ENCODE results near the gene ZNF358.
A peak's percentile ranks its signal among the peaks of the same experiment; 100 is the strongest.

ZNF358 gene

DNA sequence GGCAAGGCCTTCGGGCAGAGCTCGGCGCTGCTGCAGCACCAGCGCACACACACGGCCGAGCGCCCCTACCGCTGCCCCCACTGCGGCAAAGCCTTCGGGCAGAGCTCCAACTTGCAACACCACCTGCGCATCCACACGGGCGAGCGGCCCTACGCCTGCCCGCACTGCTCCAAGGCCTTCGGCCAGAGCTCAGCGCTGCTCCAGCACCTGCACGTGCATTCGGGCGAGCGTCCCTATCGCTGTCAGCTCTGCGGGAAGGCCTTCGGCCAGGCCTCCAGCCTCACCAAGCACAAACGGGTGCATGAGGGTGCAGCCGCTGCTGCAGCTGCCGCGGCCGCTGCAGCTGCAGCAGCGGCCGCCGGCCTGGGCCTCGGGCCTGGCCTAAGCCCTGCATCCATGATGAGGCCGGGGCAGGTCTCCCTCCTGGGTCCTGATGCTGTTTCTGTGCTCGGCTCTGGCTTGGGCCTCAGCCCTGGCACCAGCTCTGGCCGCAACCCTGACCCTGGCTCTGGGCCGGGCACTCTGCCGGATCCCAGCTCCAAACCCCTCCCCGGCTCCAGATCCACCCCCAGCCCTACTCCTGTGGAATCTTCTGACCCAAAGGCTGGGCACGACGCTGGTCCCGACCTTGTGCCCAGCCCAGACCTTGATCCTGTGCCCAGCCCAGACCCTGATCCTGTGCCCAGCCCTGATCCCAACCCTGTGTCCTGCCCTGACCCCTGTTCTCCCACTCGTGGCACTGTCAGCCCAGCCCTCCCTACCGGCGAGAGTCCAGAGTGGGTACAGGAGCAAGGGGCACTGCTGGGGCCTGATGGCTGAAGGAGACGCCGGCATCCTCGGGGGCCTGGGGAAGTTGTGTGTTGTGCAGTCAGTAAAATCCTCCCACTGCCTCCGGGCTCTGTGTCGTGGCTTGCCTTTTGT lies 4.5 kb downstream of the ZNF358 start:
- no peak for DNase-seq (ENCODE audit: low read depth)

DNA sequence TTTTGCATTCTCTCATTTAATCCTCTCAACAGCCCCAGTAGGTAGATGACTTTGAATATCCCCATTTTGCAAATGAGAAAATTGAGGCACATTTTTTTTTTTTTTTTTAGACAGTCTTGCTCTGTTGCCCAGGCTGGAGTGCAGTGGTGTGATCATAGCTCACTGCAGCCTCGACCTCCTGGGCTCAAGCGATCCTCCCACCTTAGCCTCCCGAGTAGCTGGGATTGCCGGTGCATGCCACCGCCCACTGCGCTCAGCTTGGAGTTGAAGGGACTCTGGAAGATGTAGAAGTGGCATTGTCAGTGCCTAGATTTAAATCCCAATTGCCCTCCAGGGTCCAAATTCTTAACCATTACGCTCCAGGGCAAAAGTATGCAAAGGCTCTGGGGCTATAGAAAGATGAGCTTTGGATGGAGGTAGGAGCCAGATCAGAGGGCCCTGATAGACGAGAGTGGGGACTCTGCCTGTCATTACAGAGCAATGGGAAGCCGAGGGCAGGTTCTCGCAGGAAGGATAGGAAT lies 5.7 kb downstream of the ZNF358 start:
- DNase-seq (ENCODE audit: low read depth), result no peak

DNA sequence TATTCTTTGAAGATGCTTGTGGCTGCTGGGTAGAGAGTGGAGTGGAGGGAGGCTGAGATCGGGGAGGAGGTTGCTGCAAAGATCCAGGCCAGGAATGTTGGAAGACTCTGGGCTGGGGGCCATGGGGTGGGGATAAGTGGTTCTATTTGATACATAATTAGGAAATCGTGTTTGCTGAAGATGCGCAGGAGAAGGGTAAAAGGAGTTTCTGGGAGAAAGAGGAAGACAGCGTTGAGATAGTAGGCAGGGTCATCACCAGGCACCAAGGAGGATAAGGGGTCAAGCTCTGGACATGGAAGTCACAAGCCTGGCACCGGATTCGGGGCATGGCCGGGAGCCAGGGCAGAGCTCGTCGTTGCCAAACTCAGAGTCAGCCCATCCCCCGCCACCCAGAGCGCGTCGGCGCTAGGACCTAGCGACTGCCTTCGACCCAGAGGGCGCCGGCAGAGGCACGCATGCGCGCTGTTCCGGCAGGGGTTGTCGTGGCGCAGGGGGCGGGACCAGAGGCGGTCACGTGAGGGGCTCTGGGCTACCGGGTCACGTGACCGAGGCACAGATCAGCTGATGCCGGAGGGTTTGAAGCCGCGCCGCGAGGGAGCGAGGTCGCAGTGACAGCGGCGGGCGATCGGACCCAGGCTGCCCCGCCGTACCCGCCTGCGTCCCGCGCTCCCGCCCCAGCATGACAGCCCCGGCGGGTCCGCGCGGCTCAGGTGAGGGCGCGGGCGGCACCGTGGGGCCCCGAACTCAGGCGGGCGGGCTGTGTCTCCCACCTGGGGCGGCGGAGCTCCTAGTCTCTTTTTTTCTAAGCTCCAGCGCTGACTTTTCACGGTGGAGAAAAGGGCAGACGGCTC lies 6.4 kb downstream of the ZNF358 start, which contains the start of gene MCOLN1:
Gene MCOLN1, plus strand, starts transcription at position 553 of the 851 bp plus-strand sequence. Its CDS starts 127 bp downstream, at position 680.
- DNase-seq (ENCODE audit: low read depth), result peak; percentile 99

DNA sequence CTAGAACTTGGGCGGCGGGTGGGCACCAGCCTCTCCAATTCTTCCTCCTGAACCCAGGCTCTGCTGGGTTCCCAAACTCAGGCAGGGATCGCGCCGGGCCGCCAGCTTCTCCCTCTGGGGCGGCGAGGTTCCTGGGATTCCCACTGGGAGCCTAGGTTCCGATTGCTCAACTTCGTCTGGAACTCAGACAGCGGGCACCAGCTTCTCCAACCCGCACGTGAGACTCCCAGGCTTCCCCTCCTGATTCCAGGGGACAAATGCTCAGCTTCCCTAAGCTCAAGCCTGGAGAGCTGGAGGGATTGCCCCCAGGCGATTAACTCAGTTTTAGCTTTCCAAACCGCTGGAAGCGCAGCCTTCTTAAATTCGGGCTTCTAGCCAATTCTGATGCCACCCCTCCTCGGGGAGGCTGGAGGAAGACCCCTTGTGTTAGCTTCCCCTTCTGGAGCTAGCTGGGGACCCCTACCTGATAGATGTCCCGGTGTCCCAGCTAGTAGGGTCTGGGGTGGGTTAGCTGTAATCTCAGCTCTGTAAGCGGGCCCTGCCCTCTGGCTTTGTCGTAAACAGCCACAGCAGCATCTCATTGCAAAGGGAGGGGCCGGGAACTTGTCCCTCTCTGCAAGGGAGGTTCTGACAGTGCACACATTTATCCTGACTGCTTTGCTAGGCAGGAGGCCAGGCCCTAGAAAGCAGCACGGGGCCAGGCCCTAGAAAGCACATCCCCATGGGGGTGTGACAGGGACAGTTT lies 7.2 kb downstream of the ZNF358 start:
- DNase-seq (ENCODE audit: low read depth), result no peak

DNA sequence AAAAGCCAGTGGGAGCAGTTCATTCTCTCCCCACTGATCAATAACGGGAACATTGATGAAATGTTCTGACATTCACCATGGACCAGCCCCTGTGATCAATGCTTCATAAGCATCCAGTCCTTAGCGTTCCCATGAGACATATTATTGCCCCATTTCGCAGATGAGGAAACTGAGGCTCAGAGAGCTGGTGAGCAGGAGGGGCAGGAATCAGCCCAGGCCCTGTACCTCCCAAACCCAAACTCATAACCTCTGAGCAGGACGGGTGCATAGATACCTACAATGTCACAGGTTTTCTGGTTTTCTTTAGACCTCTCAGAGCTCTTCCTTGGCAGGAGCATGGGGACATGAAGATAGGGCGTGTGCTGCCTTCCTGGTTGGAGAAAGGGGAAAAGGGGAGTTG lies 8.6 kb downstream of the ZNF358 start:
- no peak for DNase-seq (ENCODE audit: low read depth)

DNA sequence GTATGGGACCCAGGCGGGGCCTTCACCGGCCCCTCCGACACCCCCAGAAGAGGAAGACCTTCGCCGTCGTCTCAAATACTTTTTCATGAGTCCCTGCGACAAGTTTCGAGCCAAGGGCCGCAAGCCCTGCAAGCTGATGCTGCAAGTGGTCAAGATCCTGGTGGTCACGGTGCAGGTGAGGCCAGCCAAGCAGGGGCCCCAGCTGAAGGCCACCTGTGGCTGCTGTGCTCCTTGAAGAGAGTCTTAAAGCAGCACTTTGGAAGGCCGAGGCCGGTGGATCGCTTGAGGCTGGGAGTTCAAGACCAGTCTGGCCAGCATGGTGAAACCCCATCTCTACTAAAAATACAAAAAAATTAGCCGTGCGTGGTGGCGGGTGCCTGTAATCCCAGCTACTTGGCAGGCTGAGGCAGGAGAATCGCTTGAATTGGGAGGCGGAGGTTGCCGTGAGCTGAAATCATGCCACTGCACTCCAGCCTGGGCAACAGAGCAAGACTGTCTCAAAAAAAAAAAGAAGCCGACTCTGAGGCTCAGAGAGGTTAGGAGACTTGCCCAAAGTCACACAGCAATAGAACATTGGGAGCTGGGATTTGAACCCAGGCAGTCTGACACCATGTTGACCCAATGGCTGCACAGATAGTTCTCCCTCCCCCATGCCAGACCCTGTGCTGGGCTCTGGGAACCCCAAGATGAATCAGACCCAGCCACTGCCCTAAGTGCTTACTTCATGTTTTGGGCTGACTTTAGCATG lies 9.3 kb downstream of the ZNF358 start:
- no peak for DNase-seq (ENCODE audit: low read depth)

DNA sequence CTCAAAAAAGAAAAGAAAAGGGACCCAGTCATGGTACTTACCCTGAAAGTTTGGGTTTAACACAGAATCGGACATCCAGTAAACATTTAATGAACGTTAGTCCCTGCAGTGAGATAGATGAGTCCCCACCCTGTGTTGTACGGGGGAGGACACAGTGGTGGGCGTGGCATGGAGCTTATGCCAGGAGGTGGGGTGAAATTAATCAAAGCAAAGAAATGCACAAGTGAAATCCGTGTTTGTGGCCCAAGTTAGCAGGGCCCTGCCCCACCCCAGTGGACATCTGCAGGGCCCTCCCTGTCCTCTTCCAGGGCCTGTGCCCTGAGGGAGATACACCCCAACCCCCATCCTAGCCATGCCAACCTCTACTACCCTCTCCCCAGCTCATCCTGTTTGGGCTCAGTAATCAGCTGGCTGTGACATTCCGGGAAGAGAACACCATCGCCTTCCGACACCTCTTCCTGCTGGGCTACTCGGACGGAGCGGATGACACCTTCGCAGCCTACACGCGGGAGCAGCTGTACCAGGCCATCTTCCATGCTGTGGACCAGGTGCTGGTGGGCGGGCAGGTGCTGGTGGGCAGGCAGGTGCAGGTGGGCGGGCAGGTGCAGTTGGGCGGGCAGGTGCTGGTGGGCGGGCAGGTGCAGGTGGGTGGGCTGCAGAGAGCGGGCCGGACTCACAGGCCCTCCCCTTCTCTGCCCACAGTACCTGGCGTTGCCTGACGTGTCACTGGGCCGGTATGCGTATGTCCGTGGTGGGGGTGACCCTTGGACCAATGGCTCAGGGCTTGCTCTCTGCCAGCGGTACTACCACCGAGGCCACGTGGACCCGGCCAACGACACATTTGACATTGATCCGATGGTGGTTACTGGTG lies 10.4 kb downstream of the ZNF358 start:
- DNase-seq (ENCODE audit: low read depth), result no peak

DNA sequence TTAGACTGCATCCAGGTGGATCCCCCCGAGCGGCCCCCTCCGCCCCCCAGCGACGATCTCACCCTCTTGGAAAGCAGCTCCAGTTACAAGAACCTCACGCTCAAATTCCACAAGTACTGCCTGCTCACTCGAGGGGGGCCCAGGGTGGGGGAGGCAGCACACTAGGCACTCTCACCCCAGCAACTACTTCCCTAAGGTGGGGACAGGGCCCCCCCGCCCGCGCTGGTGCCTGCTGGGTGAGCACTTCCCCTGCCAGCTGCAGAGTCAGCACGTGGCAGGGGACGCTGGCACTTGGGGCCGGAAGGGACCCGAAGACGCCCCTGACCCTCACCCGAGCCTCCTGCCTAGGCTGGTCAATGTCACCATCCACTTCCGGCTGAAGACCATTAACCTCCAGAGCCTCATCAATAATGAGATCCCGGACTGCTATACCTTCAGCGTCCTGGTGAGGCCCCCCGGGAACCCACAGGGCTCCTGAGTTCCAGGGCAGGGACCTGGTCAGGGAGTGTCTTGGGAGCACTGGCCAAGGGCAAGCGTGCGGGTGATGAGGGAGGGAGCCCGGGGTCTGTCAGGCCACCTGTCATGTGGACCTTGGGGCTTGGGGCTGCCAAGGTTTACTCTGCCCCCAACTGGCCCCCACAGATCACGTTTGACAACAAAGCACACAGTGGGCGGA lies 11.8 kb downstream of the ZNF358 start:
- DNase-seq (ENCODE audit: low read depth), result no peak

DNA sequence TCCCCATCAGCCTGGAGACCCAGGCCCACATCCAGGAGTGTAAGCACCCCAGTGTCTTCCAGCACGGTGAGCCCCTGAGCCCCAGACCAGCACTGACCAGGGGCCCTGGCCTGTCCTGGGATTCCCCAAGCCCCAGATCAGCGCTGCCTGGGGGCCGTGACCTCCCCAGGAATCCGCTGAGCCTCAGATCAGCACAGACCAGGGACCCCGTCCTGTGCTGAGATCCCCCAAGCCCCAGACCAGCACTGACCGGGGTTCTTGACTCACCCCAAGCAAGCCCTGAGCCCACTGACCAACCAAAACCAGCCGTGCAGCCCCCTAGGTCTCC lies 12.3 kb downstream of the ZNF358 start:
- no peak for DNase-seq (ENCODE audit: low read depth)

DNA sequence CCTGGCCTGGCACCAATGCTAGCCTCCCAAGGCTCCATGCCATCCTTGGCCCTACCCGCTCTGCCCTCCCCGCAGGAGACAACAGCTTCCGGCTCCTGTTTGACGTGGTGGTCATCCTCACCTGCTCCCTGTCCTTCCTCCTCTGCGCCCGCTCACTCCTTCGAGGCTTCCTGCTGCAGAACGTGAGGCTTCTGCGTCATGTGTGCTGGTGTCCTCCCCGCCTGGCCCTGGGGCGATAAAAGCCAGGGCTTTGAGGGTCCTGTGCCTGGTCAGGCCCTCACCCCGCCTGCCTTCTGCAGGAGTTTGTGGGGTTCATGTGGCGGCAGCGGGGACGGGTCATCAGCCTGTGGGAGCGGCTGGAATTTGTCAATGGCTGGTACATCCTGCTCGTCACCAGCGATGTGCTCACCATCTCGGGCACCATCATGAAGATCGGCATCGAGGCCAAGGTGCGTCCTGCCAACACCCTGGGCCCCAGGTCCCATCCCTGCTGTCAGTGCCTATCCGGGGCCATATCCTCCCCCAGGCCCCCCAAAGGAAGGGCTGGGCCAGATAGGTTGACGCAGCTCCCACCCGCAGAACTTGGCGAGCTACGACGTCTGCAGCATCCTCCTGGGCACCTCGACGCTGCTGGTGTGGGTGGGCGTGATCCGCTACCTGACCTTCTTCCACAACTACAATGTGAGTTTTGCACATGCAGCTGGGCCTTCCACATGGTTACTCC lies 12.8 kb downstream of the ZNF358 start:
- no peak for DNase-seq (ENCODE audit: low read depth)

DNA sequence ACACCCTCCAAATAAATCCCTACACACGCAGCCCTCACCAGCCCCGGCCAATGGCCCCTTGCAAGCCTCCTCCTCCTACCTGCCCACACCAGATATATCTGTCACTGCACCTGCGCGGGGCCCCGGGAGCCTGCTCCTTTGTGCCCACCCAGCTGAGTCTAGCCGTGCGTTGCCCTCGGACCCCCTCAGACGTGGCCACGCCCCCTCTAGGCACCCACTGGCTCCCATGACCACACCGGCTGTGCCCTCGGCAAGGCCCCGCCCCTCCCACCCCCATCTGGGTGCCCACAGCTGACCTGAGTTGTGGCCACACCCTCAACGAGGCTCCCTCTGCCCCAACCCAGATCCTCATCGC lies 13.3 kb downstream of the ZNF358 start:
- no peak for DNase-seq (ENCODE audit: low read depth)

DNA sequence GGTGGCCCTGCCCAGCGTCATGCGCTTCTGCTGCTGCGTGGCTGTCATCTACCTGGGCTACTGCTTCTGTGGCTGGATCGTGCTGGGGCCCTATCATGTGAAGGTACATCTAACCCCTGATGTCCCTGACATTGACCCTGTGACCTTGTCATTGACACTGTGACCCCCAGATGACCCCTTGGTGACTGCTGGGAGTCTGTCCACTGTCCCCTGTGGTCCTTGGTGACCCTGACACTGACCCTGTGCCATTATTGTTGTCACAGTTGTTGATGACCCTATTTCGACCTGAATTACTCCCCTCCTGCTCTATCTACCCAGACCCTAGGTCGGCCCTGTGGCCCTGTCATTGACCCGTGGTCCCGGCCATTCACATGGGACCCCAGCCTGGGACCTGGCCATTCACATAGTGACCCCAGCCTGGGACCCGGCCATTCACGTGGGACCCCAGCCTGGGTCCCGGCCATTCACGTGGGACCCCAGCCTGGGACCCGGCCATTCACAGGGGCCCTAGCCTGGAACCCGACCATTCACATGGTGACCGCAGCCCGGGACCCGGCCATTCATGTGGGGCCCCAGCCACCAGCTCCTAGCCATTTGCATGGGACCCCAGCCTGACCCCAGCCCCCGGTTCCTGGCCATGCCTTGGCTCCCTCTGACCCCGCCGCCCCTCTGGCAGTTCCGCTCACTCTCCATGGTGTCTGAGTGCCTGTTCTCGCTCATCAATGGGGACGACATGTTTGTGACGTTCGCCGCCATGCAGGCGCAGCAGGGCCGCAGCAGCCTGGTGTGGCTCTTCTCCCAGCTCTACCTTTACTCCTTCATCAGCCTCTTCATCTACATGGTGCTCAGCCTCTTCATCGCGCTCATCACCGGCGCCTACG lies 13.9 kb downstream of the ZNF358 start:
- DNase-seq (ENCODE audit: low read depth), result no peak

DNA sequence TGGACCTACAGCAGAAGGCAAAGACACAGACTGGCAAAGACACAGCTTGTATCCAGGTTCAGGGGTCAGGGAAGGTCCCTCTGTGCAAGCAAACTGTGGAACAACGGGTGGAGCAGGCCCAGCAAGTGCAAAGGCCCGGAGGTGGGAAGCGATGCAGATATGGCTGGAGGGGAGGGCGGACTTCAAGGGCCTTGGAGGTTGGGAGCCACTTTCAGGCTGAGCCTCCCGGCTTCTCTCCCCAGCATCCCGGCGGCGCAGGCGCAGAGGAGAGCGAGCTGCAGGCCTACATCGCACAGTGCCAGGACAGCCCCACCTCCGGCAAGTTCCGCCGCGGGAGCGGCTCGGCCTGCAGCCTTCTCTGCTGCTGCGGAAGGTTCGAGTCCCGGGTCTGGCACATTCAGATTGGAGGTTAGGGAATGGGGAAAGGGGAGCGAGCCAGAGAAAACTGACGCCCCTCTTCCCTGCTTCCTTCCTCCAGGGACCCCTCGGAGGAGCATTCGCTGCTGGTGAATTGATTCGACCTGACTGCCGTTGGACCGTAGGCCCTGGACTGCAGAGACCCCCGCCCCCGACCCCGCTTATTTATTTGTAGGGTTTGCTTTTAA lies 17.5 kb downstream of the ZNF358 start:
- no peak for DNase-seq (ENCODE audit: low read depth)

DNA sequence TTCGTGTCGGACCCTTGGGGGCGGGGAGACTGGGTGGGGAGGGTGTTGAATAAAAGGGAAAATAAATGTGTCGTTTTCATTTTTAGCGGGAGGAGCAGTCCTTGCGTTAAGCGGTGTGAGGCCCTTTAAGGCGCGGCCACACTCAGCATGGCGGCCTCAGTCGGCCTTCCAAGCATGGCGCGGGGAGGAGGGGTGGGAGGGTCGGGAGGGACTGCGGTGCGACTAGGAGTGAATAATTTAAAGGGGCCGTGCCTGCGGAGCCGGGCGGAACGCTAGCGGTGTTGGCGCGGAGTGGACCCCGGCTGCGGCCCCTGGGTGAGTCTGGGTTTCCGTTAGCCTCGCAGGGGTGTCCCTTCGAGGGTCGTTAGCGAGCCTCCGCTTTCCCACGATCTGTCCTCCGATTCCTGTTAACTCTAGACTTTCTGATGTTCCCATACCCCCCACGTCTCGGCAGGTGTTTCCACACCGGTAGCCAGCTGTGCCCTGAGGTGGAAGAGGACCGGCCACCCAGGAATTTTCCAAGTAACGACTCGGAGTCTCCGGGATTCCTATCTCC lies 18.1 kb downstream of the ZNF358 start:
- peak; percentile 72 for DNase-seq (ENCODE audit: low read depth)

DNA sequence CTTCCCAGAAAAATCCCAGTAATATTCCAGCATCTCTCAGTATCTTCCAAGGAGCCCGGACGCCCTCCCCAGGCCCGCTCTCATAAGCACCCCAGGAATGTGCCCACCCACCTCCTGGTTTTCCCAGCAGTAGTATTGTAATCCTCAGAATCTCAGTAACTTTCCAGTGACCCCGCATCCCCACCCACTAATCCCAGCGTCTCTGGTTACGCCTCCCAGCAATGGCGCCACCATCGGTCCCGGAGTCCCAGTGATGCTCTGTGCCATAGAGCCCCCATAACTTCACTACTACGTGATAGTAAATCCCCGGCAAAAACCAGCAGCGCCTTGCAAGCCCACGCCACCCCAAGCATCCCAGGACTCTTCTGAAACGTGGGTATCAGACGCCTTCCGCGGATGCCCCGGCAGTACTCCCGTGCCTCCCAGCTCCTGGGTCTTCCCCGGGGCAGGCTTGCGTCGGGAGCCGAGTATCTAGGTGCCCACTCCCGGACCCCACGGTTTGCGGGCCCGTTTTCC lies 18.7 kb downstream of the ZNF358 start:
- no peak for DNase-seq (ENCODE audit: low read depth)

DNA sequence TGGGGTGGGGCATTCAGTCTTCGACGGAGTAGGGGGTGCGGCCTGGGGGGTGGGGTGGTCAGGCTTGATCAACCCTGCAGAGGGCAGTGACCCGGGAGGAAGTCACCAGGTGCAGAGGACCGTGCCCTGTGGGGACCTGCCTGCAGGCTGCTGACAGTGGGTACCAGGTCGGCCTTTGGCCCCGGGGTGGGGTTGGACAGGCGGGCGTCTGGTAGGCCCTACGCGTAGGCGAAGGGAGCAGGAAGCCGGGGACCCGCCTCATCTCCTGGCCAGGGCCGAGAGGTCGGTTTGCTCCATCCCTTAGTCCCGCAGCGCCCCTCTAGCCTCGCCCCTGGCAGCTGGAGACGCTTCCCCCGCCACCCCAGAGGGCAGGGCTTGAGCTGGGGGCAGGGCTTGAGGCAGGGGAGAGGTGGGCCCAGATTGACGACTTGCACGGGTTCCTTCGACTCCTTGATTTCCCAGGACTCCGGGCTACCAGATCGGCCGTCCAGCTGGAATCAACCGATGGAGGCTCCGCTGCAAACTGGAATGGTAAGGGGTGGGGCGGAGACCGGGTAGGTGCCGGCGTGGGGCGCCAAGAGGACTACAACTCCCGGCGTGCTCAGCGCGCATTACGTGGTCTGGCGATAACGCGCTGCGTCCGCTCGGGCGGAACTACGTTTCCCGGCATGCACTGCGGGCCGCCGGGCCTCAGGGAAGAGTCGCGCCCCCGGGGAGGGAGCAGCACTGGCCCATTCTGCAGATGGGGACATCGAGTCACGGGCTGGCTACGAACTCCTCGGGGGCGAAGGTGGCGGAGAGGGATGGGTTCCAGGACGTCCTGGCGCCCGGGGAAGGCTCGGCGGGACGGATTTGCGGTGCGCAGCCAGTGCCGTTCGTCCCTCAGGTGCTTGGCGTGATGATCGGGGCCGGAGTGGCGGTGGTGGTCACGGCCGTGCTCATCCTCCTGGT lies 19.4 kb downstream of the ZNF358 start, which contains the start of gene PNPLA6:
Gene PNPLA6, plus strand, starts transcription at position 671 of the 951 bp plus-strand sequence. Its CDS starts 72 bp downstream, at position 743.
- peak; percentile 83 for DNase-seq (ENCODE audit: low read depth)

Measured in stimulated activated CD8-positive, alpha-beta memory T cell treated with anti-CD3 and anti-CD28 coated beads, Interleukin-12 subunit alpha, Interleukin-12 subunit beta, amount 100 ng/mL, for 1 hour (primary cell).